ENCODE data around the gene WDR59.

- TF ChIP-seq POLR2A (IDR thresholded peaks at IDR 0.05; ENCODE audit: low read length): no peak
- TF ChIP-seq GATA1 (IDR thresholded peaks at IDR 0.05; ENCODE audit: low read depth, low read length): no peak
Measured at GRCh38 chr16:75017670-75018525, 33.0 kb upstream of the WDR59 start.
